Activated CD8-positive, alpha-beta T cell treated with anti-CD3 and anti-CD28 coated beads for 36 hours (primary cell): ENCODE data around the gene FBXW5. TPM values are rescaled to one million over a fixed set of nuclear protein-coding genes. Genes with fewer than 3 reads are reported as not detected.

ENCODE experiments used
- ATAC-seq: fragments of 200-7000 bp; cut with Tn5 transposase; one replicate; pipeline ENCODE4 v1.10.0; 2021; ENCODE audit warnings: mild to moderate bottlenecking, moderate library complexity
- CTCF ChIA-PET: fragments of 350-600 bp; sonication (Branson Sonifier 250); formaldehyde crosslinking; loops from one replicate; lab custom pipeline; 2021; ENCODE audit warnings: antibody characterized with exemption; lab: Charles Lee
- POLR2A ChIA-PET: fragments of 350-600 bp; sonication (Branson Sonifier 250); formaldehyde crosslinking; loops from one replicate; lab custom pipeline; 2021; ENCODE audit warnings: antibody characterized with exemption; lab: Charles Lee
- DNase-seq: peaks from one replicate; pipeline ENCODE4 v3.0.0-alpha.2; 2020
- H3K27ac Mint-ChIP-seq: one replicate; pipeline ENCODE4 v1.8.0; 2021; ENCODE audit warnings: mild to moderate bottlenecking, mixed read lengths
- H3K27me3 Mint-ChIP-seq: one replicate; pipeline ENCODE4 v1.8.0; 2021; ENCODE audit warnings: mixed read lengths
- H3K36me3 Mint-ChIP-seq: one replicate; pipeline ENCODE4 v1.8.0; 2021; ENCODE audit warnings: low read depth, mixed read lengths
- H3K4me1 Mint-ChIP-seq: one replicate; pipeline ENCODE4 v1.8.0; 2021; ENCODE audit warnings: low read depth, mixed read lengths
- H3K4me3 Mint-ChIP-seq: one replicate; pipeline ENCODE4 v1.8.0; 2021; ENCODE audit warnings: mild to moderate bottlenecking, moderate library complexity, mixed read lengths
- H3K9me3 Mint-ChIP-seq: one replicate; pipeline ENCODE4 v1.8.0; 2021; ENCODE audit warnings: mixed read lengths
- CTCF ChIP-seq: fragments of 200-600 bp; IDR thresholded peaks from one replicate; pipeline ENCODE4 v1.8.0; 2022; ENCODE audit warnings: antibody characterized with exemption, mild to moderate bottlenecking
- intact Hi-C: fragments of 100-400 bp; cut with micrococcal nuclease; formaldehyde crosslinking; loops from one replicate; pipeline ENCODE4 v1.10.0; 2022
- total RNA-seq, 2 experiments: library from RNA; stranded (reverse); gene quantifications; one replicate each; pipeline ENCODE4 v1.2.3, GENCODE V29; 2021

The FBXW5 gene
- total RNA-seq, 2 experiments from 2014 or later: 53.4 to 54.0 TPM

- ChIA-PET CTCF (interaction anchor here (1.2 kb wide), 1 partner anchor 25 kb away, joined by 3 read pairs; no protein-coding TSS in a partner anchor), POLR2A (no interaction called here)
- DNase-seq: no peak
- intact Hi-C loops: no loop called here
- Mint-ChIP-seq H3K4me1 (peaks cover 18% of the 10 kb centered on the region), H3K4me3 (no peak overlapping the region), H3K9me3 (no peaks in the 10 kb centered on the region), H3K27me3 (no peaks in the 10 kb centered on the region), H3K27ac (no peak overlapping the region), H3K36me3 (no peaks in the 10 kb centered on the region)
- ATAC-seq: no peak
- no peak for TF ChIP-seq CTCF
These were observed 27.2 kb upstream of the FBXW5 start for GRCh38 chr9:136971746-136972145.

- no peaks in the 10 kb centered on the region for H3K9me3 Mint-ChIP-seq
- ChIA-PET CTCF (no interaction called here), POLR2A (interaction anchor here (1.1 to 1.2 kb wide), 2 partner anchors 18 to 38 kb away, joined by 3 read pairs; no protein-coding TSS in a partner anchor)
- ATAC-seq (no peak), DNase-seq (no peak)
- intact Hi-C loops: no loop called here
- H3K4me3 Mint-ChIP-seq: no peak overlapping the region
- no peaks in the 10 kb centered on the region for H3K27me3 Mint-ChIP-seq
- no peak for TF ChIP-seq CTCF
- no peak overlapping the region for H3K27ac Mint-ChIP-seq
- no peaks in the 10 kb centered on the region for H3K36me3 Mint-ChIP-seq
- peaks cover 17% of the 10 kb centered on the region for H3K4me1 Mint-ChIP-seq
These were observed 25.8 kb upstream of the FBXW5 start for GRCh38 chr9:136970361-136970760.

GRCh38 chr9:136969774-136970173 is 25.2 kb upstream of the FBXW5 start:
- ATAC-seq: no peak
- Mint-ChIP-seq H3K27me3 (no peaks in the 10 kb centered on the region), H3K9me3 (no peaks in the 10 kb centered on the region), H3K27ac (no peak overlapping the region), H3K36me3 (no peaks in the 10 kb centered on the region), H3K4me3 (no peak overlapping the region), H3K4me1 (peaks cover 14% of the 10 kb centered on the region)
- DNase-seq: no peak
- intact Hi-C loops: no loop called here
- no peak for TF ChIP-seq CTCF
- CTCF ChIA-PET: no interaction called here
- POLR2A ChIA-PET: interaction anchor here (0.6 to 1.1 kb wide), 3 partner anchors 10 to 319 kb away, joined by 3 to 4 read pairs (median 3); no protein-coding TSS in a partner anchor

- POLR2A ChIA-PET: interaction anchor here (0.5 to 0.8 kb wide), 3 partner anchors 10 to 320 kb away, joined by 3 to 4 read pairs (median 3); no protein-coding TSS in a partner anchor
- TF ChIP-seq CTCF: no peak
- Mint-ChIP-seq H3K27ac (no peak overlapping the region), H3K4me1 (peaks cover 17% of the 10 kb centered on the region), H3K4me3 (no peak overlapping the region), H3K9me3 (no peaks in the 10 kb centered on the region), H3K36me3 (no peaks in the 10 kb centered on the region), H3K27me3 (no peaks in the 10 kb centered on the region)
- CTCF ChIA-PET: interaction anchor here (0.7 kb wide), 1 partner anchor 60 kb away, joined by 4 read pairs; the partner anchor contains the start of gene ABCA2
- no peak for ATAC-seq
- intact Hi-C loops: no loop called here
- no peak for DNase-seq
These were observed 24.6 kb upstream of the FBXW5 start for GRCh38 chr9:136969150-136969549.

- no peaks in the 10 kb centered on the region for H3K9me3 Mint-ChIP-seq
- no peaks in the 10 kb centered on the region for H3K36me3 Mint-ChIP-seq
- POLR2A ChIA-PET: interaction anchor here (0.5 kb wide), 1 partner anchor 190 kb away, joined by 3 read pairs; no protein-coding TSS in a partner anchor
- no peak overlapping the region for H3K4me3 Mint-ChIP-seq
- no peak for ATAC-seq
- no peak for DNase-seq
- H3K27ac Mint-ChIP-seq: no peak overlapping the region
- peaks cover 17% of the 10 kb centered on the region for H3K4me1 Mint-ChIP-seq
- intact Hi-C loops: no loop called here
- no peak for TF ChIP-seq CTCF
- H3K27me3 Mint-ChIP-seq: no peaks in the 10 kb centered on the region
- CTCF ChIA-PET: interaction anchor here (0.7 kb wide), 1 partner anchor 60 kb away, joined by 4 read pairs; the partner anchor contains the start of gene ABCA2
These were observed 24.0 kb upstream of the FBXW5 start for GRCh38 chr9:136968333-136969127.
